DMS79 (cell line): ENCODE measurements around the gene NRARP.

Source experiments
- DNase-seq: peaks from one replicate; lab custom pipeline; 2025; lab: John Stamatoyannopoulos, UW

The NRARP gene

GRCh38 chr9:137321726-137322361 lies 19.8 kb upstream of the NRARP start:
- no peak for DNase-seq

DNA sequence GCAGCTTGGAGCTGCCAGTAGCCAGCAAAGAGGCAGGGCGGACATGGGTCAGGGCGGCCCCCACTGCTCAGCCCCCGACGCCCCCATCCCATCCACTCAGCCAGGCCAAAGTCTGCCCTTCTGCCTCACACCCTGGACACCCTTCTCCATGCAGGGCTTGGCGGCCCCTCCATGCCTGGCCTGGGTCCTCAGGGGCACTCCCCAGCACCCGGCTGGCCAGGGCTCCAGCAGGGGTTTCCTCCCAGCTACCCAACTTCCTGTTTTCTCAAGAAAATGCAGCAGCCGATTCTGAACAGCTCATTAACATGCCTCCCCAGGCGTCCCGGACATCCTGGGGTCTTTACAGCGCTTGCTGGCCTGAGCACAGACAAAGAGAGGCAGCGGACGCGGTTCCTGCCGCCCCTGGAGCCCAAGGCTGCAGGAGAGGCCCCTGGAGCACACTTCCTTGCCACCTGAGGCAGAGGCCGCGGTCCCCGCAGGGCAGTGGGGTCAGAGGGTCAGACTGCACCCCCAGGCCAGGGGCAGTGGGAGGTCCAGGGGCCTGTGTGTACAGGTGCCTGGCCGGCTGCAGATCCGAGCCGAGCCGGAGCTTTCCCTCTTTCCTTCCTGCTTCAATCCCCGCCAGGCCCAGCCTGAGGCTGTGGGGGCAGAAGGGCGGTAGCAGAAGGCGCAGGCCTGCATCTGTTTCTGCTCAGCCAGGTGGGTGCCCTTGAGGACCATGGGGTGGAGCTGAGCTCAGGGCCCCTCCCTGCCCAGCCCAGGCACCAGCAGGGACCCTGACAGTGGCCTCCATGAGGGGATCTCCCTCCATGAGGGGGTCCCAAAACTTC lies 18.7 kb upstream of the NRARP start:
- no peak for DNase-seq

GRCh38 chr9:137319739-137320551 lies 17.9 kb upstream of the NRARP start:
- no peak for DNase-seq

DNA sequence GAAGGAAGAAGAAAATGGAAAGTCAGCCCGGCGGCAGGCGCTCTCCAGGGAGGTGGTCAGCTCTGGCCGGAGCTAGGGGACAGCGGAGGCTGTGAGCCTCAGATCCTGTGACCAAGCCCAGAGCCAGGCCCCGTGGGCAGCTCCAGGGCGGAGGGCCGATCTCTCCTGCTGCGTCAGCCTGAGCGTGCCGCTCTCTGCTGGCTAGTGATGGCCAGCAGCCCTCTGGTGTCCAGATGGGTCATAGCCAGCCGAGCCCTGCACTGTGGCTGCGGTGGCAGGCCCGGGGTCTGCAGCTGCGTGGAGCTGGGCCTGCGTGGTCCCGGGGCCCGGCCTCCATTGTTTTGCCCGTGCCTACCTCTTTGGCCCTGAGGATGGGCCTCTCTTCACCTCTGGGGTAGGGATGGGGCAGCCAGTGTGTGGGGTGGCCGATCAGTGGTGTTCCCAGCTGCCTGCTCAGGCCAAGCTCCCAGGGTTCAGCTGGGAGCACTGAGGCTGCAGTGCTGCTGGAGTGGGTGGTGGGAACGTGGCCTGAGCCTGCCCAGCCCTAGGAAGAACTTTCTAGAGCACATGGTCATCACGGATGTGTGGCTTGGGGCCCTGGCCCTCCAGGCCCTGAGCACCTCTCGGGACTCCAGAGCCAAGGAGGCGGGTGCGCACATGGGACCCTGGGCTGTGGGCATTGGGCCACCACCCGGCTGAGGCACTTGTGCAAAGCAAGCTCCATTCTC lies 17.1 kb upstream of the NRARP start:
- DNase-seq, result no peak

DNA sequence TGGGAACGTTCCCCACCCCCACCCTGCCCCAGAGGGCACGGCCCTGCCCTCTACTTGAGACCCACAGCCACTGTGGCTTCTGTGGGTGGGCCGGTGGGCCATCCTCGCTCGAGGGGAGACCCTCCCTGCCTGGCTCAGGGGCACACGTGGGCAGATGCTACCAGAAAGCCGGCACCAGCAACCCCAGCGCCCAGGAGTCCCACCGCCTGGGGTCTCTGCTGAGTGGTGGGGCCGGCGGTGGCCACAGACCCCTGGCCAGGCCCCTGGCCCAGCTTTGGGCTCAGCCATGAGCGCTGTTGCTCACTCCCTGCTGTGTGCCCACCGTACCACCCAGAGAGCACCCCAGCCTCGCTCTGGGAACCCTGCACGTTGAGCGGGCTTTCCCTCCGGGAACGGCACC lies 16.5 kb upstream of the NRARP start:
- DNase-seq, result no peak

DNA sequence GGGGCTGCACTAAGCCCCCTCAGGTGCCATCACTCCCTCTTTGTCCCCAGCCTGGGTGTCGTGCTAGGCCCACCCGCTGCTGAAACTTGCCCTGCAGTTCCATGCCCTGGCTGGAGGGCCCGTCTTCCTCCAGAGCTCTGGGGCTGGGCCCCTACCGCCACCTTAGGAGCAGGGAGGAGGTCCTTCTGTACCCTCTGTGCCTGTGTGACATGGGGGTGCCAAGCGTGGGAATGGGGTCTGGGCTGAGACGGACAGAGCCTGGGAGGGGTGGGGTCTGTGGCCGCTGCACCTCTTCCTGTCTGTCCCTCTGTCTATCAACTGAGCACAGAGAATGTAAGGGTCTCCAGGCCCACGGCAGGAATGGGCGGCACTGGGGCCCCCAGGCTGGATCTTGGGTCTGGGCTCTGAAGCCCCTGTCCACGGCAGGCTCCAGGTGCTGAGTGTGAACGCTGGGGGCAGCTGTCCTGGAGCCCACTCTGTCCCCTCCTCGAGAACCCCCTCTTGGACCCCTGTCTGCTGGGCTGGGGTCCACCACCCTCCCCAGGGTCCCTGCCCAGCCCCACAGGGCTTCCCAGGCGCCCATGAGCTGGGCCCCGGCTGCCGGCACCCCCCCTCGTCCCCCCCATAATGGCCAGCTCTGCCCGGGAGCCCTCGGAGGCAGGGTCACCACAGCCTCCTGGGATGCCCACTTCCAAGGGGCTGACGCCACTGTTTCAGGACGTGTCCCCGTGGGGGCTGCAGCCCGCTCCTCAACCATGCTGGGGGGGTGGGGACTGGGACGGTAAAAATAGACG lies 15.8 kb upstream of the NRARP start:
- no peak for DNase-seq

DNA sequence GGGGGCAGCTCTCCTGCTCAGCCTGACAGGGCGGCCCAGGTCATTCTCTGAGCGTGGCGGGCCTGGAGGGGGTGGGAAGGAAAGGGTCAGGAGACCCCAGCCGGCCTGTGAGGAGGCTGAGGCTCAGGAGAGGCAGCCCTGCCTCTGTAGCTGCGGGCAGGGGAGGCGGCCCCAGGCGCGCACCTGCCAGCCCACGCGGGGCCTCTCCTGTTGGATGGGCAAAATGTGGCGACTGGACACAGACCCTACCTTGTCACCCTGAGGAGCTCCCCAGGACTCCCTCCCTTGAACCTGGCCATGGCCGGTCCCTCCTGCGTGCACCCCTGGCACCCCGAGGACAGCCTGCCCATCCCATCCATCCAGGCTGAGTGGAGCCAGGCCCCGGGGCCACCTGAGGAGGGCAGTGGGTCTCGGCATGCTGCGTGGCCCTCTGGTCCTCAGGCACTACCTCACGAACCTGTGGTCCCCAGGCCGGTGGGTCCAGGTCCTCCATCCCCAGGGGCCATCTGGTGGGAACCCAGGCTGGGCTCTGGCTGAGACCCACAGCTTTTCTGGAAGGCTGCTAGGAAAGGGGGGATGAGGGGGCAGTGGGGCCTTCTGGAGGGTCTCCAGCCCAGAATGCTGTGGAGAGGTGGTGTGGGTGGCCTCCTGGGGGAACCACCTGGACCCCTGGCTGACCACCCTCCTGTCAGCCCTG lies 15.1 kb upstream of the NRARP start:
- no peak for DNase-seq

- DNase-seq, result no peak
Measured at GRCh38 chr9:137316012-137316981, 14.2 kb upstream of the NRARP start.

DNA sequence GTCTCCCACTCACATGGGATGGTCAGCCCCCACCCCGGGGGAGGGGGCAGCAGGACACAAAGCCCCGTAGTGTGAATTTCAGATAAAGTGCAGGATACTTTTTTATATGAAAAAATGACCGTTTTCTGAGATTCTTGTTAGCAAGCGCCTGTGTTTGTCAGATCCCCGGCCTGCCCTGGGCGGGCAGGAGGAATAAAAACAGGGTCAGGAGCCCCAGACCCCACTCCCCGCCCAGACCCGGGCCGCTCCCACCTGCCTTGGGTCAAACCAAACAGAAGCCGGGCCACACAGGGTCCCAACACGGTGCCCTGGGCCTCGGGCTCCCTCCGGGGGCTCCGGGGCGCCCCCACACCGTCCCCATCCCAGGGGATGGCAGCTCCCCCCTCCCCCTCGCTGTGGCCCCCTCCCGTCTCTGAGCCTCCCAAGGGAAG lies 13.5 kb upstream of the NRARP start:
- no peak for DNase-seq

DNA sequence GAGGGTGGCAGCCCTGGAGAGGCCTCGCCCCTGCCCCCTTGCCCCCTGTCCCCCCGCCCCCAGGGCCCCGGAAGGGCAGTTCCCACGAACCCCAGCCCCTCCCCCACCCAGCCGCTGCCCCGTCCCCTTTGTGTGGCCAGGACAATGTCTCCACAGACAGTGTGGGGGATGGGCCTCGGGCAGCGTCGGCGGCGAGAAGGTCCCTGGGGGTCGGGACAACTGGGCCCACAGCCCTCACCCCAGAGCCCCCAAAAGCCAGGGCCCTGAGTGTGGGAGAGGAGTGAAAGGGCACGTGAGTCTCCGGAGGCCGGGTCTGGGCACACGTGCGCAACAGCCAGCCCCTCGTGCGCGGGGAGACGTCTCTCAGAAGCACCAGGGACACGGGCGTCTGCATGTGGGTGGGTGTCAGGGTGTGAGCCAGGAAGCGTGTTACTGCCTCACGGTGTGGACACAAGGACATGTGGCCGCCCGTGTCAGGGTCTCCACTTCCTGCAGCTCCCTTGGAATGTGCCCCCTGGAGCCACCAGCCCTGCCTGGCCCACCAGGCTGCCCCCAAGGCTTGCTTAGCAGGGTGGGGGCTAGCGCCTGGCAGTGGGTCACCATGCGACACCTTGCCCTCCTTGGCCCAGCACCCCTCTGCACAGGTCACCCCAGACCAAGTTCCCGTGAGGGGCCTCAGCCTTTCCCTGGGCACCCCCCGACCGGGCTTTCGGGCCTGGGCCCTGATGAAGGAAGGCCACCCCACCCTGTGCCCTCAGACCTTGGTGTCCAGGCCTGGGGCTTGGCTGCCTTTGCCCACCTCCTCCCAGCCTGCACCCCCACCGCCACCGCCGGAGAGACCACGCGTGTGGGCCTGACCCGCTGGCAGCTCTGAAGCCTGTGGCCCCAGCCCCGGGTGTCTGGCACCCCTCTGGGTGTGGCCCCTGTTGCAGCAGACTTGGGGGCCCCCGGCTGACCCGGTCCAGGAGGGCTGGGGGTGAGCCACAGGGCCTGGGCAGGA lies 12.8 kb upstream of the NRARP start:
- no peak for DNase-seq

- no peak for DNase-seq
Measured at GRCh38 chr9:137313956-137314560, 12.0 kb upstream of the NRARP start.

DNA sequence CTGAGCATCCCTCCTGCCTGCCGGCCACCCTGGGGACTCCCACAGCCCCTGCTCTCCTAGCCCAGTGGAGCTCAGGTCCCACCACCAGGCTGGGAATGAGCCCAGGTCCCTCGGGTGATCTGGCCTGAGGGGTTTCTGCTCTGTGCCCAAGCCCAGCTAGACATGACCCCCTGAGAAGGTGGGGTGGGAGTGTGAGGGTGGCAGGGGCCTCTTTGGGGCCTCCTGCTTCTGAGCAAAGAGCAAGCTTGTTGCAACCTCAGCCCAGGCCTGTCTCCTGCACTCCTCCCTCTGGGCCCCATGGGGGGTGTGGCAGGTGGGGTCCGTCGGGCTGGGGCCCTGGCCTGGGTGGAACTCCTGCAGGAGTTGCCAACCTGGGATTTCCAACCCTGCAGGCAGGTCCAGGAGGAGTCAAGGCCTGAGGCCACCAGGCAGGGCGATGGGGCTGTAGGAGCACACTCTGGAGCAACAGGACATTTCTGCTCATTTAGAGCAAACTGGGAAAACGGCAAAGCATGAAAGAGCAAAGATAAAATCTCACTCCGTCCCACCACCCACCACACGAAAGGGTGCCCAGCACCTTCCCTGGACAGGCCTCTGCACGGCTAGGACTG lies 11.4 kb upstream of the NRARP start:
- DNase-seq, result no peak

GRCh38 chr9:137312852-137313325 lies 10.8 kb upstream of the NRARP start:
- DNase-seq, result no peak

DNA sequence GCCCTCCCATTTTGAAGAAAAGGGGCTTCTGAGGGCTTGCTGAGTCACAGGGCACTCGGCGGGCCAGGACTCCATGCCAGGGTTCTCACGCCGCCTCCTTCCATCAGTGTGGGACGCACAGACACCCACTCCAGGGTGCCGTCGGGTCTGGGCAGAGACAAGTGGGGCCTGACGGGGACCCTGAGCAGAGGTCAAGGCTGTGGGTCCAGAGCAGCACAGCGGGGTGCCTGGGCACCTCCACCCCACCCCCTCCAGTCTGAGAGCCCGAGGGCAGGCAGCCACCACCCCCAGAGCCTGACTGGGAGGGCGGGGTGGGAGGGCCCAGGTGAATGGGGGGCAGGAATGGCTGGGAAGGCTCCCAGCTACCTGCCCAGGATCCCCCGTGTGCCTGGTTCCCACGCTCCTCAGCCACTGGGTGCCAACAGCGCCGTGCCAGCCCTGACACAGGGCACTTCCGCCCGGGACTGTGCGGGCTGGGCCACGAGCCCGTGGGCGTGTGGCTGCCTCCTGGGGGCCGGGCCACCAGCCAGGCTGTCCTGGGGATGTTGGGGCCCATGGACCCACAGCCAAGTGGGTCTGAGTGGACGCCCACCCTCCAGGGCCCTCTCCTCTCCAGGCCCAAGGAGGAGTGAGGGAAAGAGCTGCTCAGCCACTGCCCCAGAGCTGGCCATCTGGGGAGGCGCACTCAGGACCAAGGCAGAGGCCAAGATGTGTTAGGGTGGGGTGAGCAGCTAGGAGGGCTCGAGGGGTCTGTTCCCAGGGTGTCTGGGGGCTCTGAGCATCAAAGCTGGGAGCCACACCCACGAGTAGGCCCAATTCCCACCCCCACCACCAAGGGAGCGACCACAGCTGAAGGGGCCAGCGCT lies 10.1 kb upstream of the NRARP start:
- DNase-seq, result no peak

DNA sequence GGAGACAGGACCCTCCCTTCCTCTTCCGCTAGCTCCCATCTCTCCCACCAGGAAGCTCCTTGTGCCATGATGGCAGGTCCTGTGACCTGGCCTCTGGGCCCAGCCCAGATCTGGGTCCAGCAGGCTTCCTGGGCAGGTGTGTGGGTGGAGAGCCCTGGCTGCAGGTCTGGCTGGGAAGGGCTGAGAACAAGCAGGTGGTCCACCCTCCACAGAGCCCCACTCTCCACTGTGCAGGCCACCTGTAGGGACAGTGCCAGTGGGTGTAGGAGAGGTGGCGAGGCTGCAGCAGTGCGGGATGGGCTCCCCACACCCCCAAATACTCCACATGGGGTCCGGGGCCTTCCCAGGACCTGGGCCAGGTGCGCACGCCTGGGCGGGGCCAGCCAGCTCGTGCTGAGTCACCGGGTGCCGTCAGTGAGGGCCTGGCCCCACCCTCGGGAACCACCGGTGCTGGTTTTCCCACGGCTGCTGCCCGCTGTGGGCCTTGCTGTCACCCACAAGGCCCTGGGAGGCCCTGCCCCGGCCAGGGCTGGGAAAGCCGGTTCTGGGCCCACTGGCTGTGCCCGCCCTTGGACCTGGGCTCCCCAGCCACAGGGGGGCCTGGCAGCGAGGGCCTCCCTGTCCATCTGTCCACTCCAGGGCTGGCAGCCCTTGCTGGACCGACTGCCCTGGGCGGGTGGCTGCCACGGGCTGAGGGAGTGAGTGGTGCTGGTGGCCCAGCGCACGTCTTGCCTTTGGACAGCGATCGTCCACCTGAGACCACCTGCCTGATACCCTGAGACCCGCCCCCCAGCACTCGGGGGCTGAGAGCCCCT lies 9.3 kb upstream of the NRARP start:
- DNase-seq, result no peak
